ENCODE results near the gene RBM43. TPM values are rescaled to one million over a fixed set of nuclear protein-coding genes. Genes with fewer than 3 reads are reported as not detected.

Gene RBM43
- total RNA-seq, 1 donor from 2014 or later: 5.1 TPM

GRCh38 chr2:151269798-151270568 is 8.3 kb upstream of the RBM43 start:
- intact Hi-C loops (cut with micrococcal nuclease): loop anchor here (10.0 kb wide), 2 partner anchors 755 to 905 kb away; partner anchors contain the start of gene STAM2

- intact Hi-C loops (cut with micrococcal nuclease): loop anchor here (10.0 kb wide), 2 partner anchors 757 to 907 kb away; partner anchors contain the start of gene STAM2
Observed at GRCh38 chr2:151268085-151268484, 6.4 kb upstream of the RBM43 start.

DNA sequence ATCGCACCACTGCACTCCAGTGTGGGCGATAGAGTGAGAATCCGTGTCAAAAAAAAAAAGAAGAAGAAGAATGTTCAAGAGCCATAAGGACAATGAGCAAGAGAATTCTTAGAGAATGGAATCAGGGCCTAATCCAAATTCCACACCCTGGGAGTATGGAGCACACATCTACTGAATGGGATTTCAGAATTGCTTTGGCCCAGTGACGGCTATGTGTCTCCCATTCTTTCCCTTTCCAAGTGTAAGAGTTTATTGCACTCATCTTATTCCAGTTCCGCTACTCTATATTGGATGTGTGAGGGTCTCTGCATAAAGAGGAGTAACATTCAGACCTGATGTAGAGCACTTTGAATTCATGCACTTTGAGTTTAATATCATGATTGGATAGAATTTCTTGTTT is 5.9 kb upstream of the RBM43 start:
- intact Hi-C loops (cut with micrococcal nuclease): loop anchor here (10.0 kb wide), 2 partner anchors 757 to 907 kb away; partner anchors contain the start of gene STAM2

DNA sequence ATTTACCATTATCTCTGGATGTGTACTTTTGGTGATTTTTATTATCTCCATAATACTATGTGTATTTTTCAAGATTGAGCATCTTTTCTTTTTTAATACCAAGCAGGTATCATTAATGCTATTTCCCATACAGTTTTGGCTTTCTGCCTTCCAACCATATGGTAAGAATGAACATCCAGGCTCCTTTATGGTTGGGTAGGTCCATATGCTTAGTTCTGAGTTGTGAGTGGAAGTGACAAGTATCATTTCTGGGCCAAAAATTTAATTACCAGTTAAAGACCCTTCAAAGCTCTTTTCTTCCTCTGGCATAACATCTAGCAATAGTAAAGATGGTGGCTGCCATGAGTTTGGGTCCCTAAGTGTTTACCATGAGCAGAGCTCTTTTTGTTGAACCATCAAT is 4.3 kb upstream of the RBM43 start:
- intact Hi-C loops (cut with micrococcal nuclease): loop anchor here (10.0 kb wide), 2 partner anchors 759 to 909 kb away; partner anchors contain the start of gene STAM2

DNA sequence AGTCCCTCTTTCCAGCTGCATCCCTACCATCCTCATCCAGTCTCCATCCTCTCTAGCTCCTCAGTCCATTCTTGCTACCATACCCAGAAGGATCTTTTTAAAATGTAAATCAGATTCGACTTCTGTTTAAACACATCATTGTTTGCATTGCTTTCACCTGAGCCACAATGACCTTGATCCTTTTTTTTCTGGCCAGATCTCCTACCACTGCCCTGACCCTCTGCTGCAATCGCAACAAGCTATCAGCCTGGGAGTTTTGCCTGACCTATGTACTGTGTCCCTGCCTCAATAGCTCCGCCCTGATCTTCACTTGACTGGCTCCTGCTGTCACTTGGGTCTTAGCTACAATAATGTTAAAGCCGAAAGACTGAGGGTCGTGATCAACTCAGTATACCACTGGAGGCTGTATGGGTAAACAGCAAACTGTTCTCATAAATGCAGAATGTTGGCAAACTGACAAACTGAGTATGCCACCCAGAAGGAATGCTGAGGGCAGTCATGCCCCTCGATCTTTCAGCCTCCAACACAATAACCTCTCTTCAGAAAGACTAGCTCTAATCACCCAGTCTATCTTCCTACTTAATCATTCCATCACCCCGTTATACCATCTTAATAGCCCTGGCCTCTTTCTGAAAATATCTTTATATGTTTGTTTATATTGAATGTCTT is 2.6 kb upstream of the RBM43 start:
- intact Hi-C loops (cut with micrococcal nuclease): loop anchor here (10.0 kb wide), 2 partner anchors 761 to 911 kb away; partner anchors contain the start of gene STAM2

GRCh38 chr2:151262629-151263028 is 966 bp upstream of the RBM43 start:
- intact Hi-C loops (cut with micrococcal nuclease): loop anchor here (10.0 kb wide), 2 partner anchors 762 to 912 kb away; partner anchors contain the start of gene STAM2

DNA sequence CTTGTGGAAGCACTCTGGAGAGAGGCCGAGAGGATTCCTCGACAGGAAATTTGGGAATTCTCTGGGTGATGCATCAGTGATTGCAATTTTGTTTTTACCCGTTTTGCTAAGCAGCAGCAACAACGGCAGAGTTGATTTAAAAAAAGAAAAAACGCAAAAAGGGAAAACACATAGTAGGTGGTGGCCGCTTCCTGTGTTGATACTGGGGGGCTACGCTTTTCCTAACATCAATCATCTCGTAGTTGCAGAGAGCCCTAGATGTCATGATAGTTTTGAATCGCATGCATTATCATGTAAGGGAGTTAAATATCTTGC is 271 bp upstream of the RBM43 start:
- intact Hi-C loops (cut with micrococcal nuclease): loop anchor here (1.0 to 10.0 kb wide), 10 partner anchors 27 to 1675 kb away; partner anchors contain the start of genes ARL5A, MMADHC, NMI and PRPF40A

DNA sequence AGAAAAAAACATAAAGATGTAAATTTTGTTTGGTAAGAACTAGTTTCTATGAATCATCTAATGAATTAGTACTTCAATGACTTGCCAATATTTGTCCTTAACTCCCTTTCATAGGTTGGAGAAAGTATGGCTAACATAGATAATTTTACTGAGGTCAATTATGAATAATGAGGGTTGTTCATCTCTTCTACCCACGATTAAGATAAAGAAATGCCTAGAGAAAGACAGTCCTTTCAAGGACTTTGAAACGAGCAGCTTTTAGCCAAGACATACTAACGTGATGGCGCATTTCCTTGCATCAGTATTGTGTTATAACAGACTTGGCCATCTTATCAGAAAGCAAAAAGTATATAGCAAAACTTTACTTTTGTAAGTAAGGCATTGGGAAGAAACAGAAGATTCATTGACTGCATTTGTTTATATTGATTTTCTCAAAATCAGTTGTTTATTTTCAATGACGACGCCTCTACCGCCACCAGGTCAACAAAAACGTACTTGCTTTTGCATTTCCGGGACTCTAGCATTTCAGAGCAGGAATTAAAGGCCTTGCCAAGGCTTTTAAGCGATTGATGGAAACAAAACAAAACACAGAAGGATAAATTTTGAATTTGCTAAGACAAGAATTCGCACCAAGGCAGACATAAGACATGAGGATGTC is 961 bp downstream of the RBM43 start:
- intact Hi-C loops (cut with micrococcal nuclease): loop anchor here (1.0 to 10.0 kb wide), 10 partner anchors 29 to 1673 kb away; partner anchors contain the start of genes ARL5A, MMADHC, NMI and PRPF40A

DNA sequence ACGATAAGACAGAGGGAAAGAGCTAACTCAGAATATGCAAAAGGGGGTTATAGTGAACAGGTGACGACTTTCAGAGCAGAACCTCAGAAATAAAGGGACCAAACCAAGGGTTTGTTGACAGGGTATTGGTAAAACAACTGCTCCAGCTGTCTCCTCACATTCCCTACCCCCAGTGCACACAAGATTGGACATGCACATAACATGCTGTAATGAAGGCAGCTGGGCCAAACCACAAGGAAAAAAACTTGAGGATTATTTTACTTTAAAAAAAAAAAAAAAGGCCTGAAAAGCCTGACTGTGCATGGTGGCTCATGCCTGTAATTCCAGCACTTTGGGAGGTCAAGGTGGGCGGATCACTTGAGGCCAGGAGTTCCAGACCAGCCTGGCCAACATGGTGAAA is 3.5 kb downstream of the RBM43 start:
- intact Hi-C loops (cut with micrococcal nuclease): no loop called here

DNA sequence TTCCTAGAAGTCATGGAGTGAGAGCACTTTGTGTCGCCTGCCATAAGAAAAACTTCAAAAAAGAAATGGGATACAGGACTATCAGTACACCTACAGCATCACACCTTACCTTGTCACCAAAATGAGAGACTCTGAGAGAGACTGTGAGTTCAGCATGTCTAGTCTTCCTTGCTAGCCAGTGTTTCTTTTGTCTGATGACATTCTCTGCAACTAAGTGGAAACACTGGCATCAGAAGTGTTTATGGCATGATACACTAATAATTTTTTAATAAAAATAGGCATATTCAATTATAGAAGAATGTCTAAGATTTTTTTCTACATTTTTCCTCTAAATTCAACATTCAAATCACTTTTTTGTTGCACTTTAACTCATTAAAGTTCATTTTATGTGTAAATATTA is 9.0 kb downstream of the RBM43 start:
- intact Hi-C loops (cut with micrococcal nuclease): no loop called here

- intact Hi-C loops (cut with micrococcal nuclease): no loop called here
Observed at GRCh38 chr2:151251012-151251411, 10.7 kb downstream of the RBM43 start.

- intact Hi-C loops (cut with micrococcal nuclease): no loop called here
Observed at GRCh38 chr2:151247432-151247831, 14.2 kb downstream of the RBM43 start.

- intact Hi-C loops (cut with micrococcal nuclease): no loop called here
Observed at GRCh38 chr2:151246152-151246551, 15.5 kb downstream of the RBM43 start.

DNA sequence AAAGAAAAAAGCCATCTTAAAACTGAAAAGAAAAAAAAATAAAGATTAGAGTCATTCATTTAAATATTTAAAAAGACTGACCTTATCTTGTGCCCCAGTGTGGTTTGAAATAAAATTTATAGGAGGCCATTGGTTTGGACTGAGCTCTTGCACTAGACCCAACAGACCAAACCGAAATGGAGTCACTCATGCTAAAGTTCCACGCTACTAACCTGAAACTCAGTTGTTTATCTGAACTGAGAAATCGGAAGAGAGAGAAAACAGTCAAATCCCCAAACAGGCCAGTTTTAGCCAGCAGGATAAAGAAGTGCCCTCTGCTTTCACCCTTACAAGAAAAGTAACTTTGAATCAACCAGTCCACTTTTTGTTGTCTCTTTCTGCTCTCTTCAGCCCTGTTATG is 18.2 kb downstream of the RBM43 start:
- intact Hi-C loops (cut with micrococcal nuclease): no loop called here

DNA sequence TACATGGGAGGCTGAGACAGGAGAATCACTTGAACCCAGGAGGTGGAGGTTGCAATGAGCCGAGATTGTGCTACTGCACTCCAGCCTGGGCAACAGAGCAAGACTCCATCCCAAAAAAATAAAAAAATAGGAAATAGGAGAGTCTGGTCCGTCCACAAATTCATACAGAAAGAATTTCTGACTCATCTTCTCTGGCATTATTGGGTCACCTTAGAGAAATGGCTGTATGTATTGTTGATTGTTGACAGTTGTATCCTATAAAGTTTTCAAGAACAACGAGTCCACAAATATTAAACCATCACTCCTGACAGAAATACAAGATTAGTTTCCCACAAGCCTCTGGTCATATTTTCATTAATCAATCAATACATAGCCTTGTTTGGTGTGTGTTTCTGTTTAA is 20.4 kb downstream of the RBM43 start:
- intact Hi-C loops (cut with micrococcal nuclease): no loop called here

GRCh38 chr2:151240433-151240832 is 21.2 kb downstream of the RBM43 start:
- intact Hi-C loops (cut with micrococcal nuclease): no loop called here

- intact Hi-C loops (cut with micrococcal nuclease): loop anchor here (1.0 to 10.0 kb wide), 3 partner anchors 753 to 1642 kb away; partner anchors contain the start of gene RND3
Observed at GRCh38 chr2:151239624-151240023, 22.0 kb downstream of the RBM43 start.

GRCh38 chr2:151238527-151239487 is 22.9 kb downstream of the RBM43 start:
- intact Hi-C loops (cut with micrococcal nuclease): loop anchor here (1.0 to 10.0 kb wide), 4 partner anchors 188 to 1642 kb away; partner anchors contain the start of gene RND3

- intact Hi-C loops (cut with micrococcal nuclease): loop anchor here (1.0 to 10.0 kb wide), 3 partner anchors 186 to 1213 kb away; partner anchors contain the start of gene RND3
Observed at GRCh38 chr2:151237422-151238025, 24.1 kb downstream of the RBM43 start.

DNA sequence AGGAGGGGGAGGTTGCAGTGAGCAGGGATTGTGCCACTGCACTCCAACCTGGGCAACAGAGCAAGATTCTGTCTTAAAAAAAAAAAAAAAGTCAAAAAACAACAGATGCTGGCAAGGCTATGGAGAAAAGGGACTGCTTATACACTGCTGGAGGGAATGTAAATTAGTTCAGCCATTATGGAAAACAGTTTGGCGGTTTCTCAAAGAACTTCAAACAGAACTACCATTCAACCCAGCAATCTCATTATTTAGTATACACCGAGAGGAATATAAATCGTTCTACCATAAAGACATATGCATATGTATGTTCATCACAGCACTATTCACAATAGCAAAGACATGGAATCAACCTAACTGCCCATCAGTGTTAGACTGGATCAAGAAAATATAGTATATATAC is 27.9 kb downstream of the RBM43 start:
- intact Hi-C loops (cut with micrococcal nuclease): loop anchor here (10.0 kb wide), 1 partner anchor 1209 kb away; no protein-coding TSS in a partner anchor
